H9 (cell line): ENCODE results near the gene DYRK2. TPM values are rescaled to one million over a fixed set of nuclear protein-coding genes. Genes with fewer than 3 reads are reported as not detected.

Experiments
- DNase-seq: peaks from one replicate; pipeline ENCODE4 v3.0.0-alpha.2; 2017
- H2AFZ ChIP-seq: one replicate; pipeline ENCODE4 v1.6.1; 2013; ENCODE audit warnings: mild to moderate bottlenecking, low read length, control low read depth, moderate library complexity
- H2AK5ac ChIP-seq: 2 replicates; pipeline ENCODE4 v1.6.1; 2013; ENCODE audit warnings: low read length, control low read depth, mixed read lengths; ENCODE audit not compliant: insufficient read length
- H2BK120ac ChIP-seq: one replicate; pipeline ENCODE4 v1.6.1; 2013; ENCODE audit warnings: low read depth, mild to moderate bottlenecking, low read length, control low read depth, inconsistent platforms; ENCODE audit not compliant: poor library complexity, severe bottlenecking
- H2BK12ac ChIP-seq: 2 replicates; pipeline ENCODE4 v1.6.1; 2013; ENCODE audit warnings: low read length, control low read depth, mixed read lengths, low read depth; ENCODE audit not compliant: insufficient read length
- H2BK15ac ChIP-seq: 2 replicates; pipeline ENCODE4 v1.6.1; 2013; ENCODE audit warnings: low read depth, low read length, control low read depth
- H2BK20ac ChIP-seq: one replicate; pipeline ENCODE4 v1.6.1; 2013; ENCODE audit warnings: low read depth, mild to moderate bottlenecking, low read length, control low read depth, inconsistent platforms; ENCODE audit not compliant: poor library complexity, severe bottlenecking
- H2BK5ac ChIP-seq: 2 replicates; pipeline ENCODE4 v1.6.1; 2013; ENCODE audit warnings: low read length, control low read depth, mixed read lengths; ENCODE audit not compliant: insufficient read length
- H3K14ac ChIP-seq: 2 replicates; pipeline ENCODE4 v1.6.1; 2013; ENCODE audit warnings: low read length, control low read depth; ENCODE audit not compliant: insufficient read depth
- H3K18ac ChIP-seq: 2 replicates; pipeline ENCODE4 v1.6.1; 2013; ENCODE audit warnings: low read depth, mild to moderate bottlenecking, mixed read lengths, low read length, control low read depth; ENCODE audit not compliant: insufficient read length
- H3K23ac ChIP-seq: 2 replicates; pipeline ENCODE4 v1.6.1; 2013; ENCODE audit warnings: low read length, control low read depth, mixed read lengths, low read depth; ENCODE audit not compliant: insufficient read length
- H3K23me2 ChIP-seq: 2 replicates; pipeline ENCODE4 v1.6.1; 2013; ENCODE audit warnings: low read depth, mild to moderate bottlenecking, mixed read lengths, low read length, control low read depth; ENCODE audit not compliant: insufficient read length, poor library complexity, severe bottlenecking
- H3K27ac ChIP-seq: 2 replicates; pipeline ENCODE4 v1.5.1; 2013; ENCODE audit warnings: low read length, control low read depth, mixed read lengths, low read depth; ENCODE audit not compliant: insufficient read length
- H3K27me3 ChIP-seq: 2 replicates; pipeline ENCODE4 v1.6.1; 2013; ENCODE audit warnings: low read length, control low read depth, inconsistent platforms; ENCODE audit not compliant: insufficient read depth
- H3K4ac ChIP-seq: 2 replicates; pipeline ENCODE4 v1.6.1; 2013; ENCODE audit warnings: low read depth, mild to moderate bottlenecking, control low read depth, inconsistent platforms, low read length, moderate library complexity
- H3K4me1 ChIP-seq: 2 replicates; pipeline ENCODE4 v1.6.1; 2013; ENCODE audit warnings: low read length, control low read depth, inconsistent platforms; ENCODE audit not compliant: insufficient read depth
- H3K4me2 ChIP-seq: 2 replicates; pipeline ENCODE4 v1.6.1; 2013; ENCODE audit warnings: low read length, control low read depth, mixed read lengths; ENCODE audit not compliant: insufficient read length, insufficient read depth
- H3K56ac ChIP-seq: 2 replicates; pipeline ENCODE4 v1.6.1; 2013; ENCODE audit warnings: low read depth, mild to moderate bottlenecking, mixed read lengths, low read length, control low read depth; ENCODE audit not compliant: insufficient read length
- H3K79me1 ChIP-seq: 2 replicates; pipeline ENCODE4 v1.6.1; 2013; ENCODE audit warnings: low read depth, mild to moderate bottlenecking, moderate library complexity, low read length, control low read depth, inconsistent platforms; ENCODE audit not compliant: insufficient read depth, poor library complexity, severe bottlenecking
- H3K79me2 ChIP-seq: 2 replicates; pipeline ENCODE4 v1.6.1; 2013; ENCODE audit warnings: low read length, control low read depth, inconsistent platforms; ENCODE audit not compliant: insufficient read depth
- H3K9ac ChIP-seq: 2 replicates; pipeline ENCODE4 v1.6.1; 2013; ENCODE audit warnings: low read length, control low read depth, mixed read lengths; ENCODE audit not compliant: insufficient read length; ENCODE audit errors: extremely low read depth
- H3K9me3 ChIP-seq: one replicate; pipeline ENCODE4 v1.6.1; 2013; ENCODE audit warnings: low read depth, low read length, inconsistent platforms; ENCODE audit not compliant: control insufficient read depth
- H3T11ph ChIP-seq: one replicate; pipeline ENCODE4 v1.6.1; 2013; ENCODE audit warnings: mild to moderate bottlenecking, low read length, control low read depth, inconsistent platforms
- H4K20me1 ChIP-seq: one replicate; pipeline ENCODE4 v1.6.1; 2013; ENCODE audit not compliant: control insufficient read depth, insufficient read length, insufficient read depth
- H4K5ac ChIP-seq: 2 replicates; pipeline ENCODE4 v1.6.1; 2013; ENCODE audit warnings: low read depth, mild to moderate bottlenecking, mixed read lengths, low read length, control low read depth; ENCODE audit not compliant: insufficient read length
- H4K8ac ChIP-seq: replicated peaks from 2 replicates; pipeline ENCODE4 v1.6.1; 2013; ENCODE audit warnings: low read length, control low read depth, mixed read lengths, low read depth; ENCODE audit not compliant: insufficient read length
- H4K91ac ChIP-seq: 2 replicates; pipeline ENCODE4 v1.6.1; 2013; ENCODE audit warnings: low read depth, mild to moderate bottlenecking, moderate library complexity, mixed read lengths, low read length, control low read depth; ENCODE audit not compliant: insufficient read length
- H3K27ac Mint-ChIP-seq, 3 experiments: 2 replicates in 2 of 3; 3 replicates in 1 of 3; pipeline ENCODE4 v1.8.0; 2020 to 2021; ENCODE audit warnings: mixed read lengths in 3 of 3, mild to moderate bottlenecking in 1 of 3, moderate library complexity in 1 of 3
- H3K27me3 Mint-ChIP-seq: 2 replicates; pipeline ENCODE4 v1.8.0; 2021; ENCODE audit warnings: low read depth, mild to moderate bottlenecking, moderate library complexity, mixed read lengths
- H3K36me3 Mint-ChIP-seq, 3 experiments: 2 replicates in 2 of 3; 3 replicates in 1 of 3; pipeline ENCODE4 v1.8.0; 2020 to 2021; ENCODE audit warnings: low read depth in 3 of 3, mixed read lengths in 3 of 3; ENCODE audit not compliant: insufficient read depth in 1 of 3
- H3K4me1 Mint-ChIP-seq, 2 experiments: 2 replicates each; pipeline ENCODE4 v1.8.0; 2020; ENCODE audit warnings: mixed read lengths in 2 of 2
- H3K4me3 Mint-ChIP-seq, 2 experiments: 2 replicates in 1 of 2; 3 replicates in 1 of 2; pipeline ENCODE4 v1.8.0; 2020 to 2021; ENCODE audit warnings: mild to moderate bottlenecking in 2 of 2, mixed read lengths in 2 of 2, moderate library complexity in 1 of 2
- H3K9me3 Mint-ChIP-seq, 2 experiments: 2 replicates in 1 of 2; 3 replicates in 1 of 2; pipeline ENCODE4 v1.8.0; 2020; ENCODE audit warnings: mild to moderate bottlenecking in 2 of 2, mixed read lengths in 2 of 2, moderate library complexity in 1 of 2
- WGBS: extraction: QIAGEN DNeasy Blood & Tissue Kit; methylation state at CpG from one replicate; pipeline ENCODE4 v1.1.7; 2013; ENCODE audit warnings: missing lambda C conversion rate, low lambda C conversion rate, mixed read lengths; ENCODE audit not compliant: insufficient read length; ENCODE audit errors: extremely low coverage; 5-methylcytosine and 5-hydroxymethylcytosine counted together
- total RNA-seq: library from RNA; stranded (reverse); gene quantifications from 2 replicates; pipeline ENCODE4 v1.2.1, GENCODE V29; 2021
- TF ChIP-seq, protein P1 (sequence below): fragments of 200-600 bp; sonication (generic); conservative IDR thresholded peaks from 3 replicates; pipeline ENCODE4 v1.8.0; 2021; ENCODE audit warnings: antibody characterized with exemption, mild to moderate bottlenecking

Gene DYRK2
- total RNA-seq, 1 experiment from 2014 or later: 40.6 TPM

DNA sequence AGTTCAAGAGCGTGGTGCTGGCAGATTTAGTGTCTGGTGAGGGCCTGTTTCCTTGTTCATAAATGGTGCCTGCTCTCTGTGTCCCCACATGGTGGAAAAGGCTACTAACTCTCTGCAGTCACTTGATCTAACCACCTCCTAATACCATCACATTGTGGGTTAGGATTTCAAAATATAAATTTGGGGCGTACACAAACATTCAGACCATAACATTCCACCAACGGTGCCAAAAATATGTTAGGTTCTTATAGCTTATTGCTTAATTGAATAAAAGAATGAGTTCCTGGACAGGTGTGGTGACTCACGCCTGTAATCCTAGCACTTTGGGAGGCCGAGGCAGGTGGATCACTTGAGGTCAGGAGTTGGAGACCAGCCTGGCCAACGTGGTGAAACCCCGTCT lies 3.4 kb upstream of the DYRK2 start:
- Histone ChIP-seq H4K20me1 (no peaks in the 10 kb centered on the region), H3K27me3 (no peaks in the 10 kb centered on the region), H2BK20ac (no peak overlapping the region), H3K56ac (no peak overlapping the region), H3K23ac (no peak overlapping the region), H3K9me3 (no peaks in the 10 kb centered on the region), H4K8ac (no peak overlapping the region), H3K79me2 (peaks cover 7% of the 10 kb centered on the region; the same call in 1 of the 2 replicates), H2AK5ac (no peak overlapping the region), H3T11ph (no peak overlapping the region), H2BK5ac (no peak overlapping the region), H4K5ac (no peak overlapping the region), H3K4ac (no peak overlapping the region), H3K79me1 (no peaks in the 10 kb centered on the region), H3K4me2 (no peak overlapping the region), H4K91ac (no peak overlapping the region), H2BK15ac (no peak overlapping the region), H2BK12ac (no peak overlapping the region), H3K27ac (no peak overlapping the region), H3K18ac (no peak overlapping the region), H2AFZ (no peak overlapping the region), H3K9ac (no peak overlapping the region), H3K14ac (no peak overlapping the region), H3K23me2 (peaks cover 14% of the 10 kb centered on the region), H3K4me1 (no peaks in the 10 kb centered on the region; the same call in 1 of the 2 replicates), H2BK120ac (no peak overlapping the region)
- DNase-seq: no peak
- Mint-ChIP-seq H3K36me3 (peaks cover 2 to 3% (median 2%) of the 10 kb centered on the region in 3 experiments; a peak in 5 of 7 replicates), H3K4me1 (peaks cover 8 to 12% of the 10 kb centered on the region in 2 experiments), H3K27ac (no peak overlapping the region), H3K4me3 (no peak overlapping the region), H3K27me3 (peaks cover 11% of the 10 kb centered on the region), H3K9me3 (no peaks in the 10 kb centered on the region; a peak in 2 of 5 replicates)
- TF ChIP-seq, protein P1, sequence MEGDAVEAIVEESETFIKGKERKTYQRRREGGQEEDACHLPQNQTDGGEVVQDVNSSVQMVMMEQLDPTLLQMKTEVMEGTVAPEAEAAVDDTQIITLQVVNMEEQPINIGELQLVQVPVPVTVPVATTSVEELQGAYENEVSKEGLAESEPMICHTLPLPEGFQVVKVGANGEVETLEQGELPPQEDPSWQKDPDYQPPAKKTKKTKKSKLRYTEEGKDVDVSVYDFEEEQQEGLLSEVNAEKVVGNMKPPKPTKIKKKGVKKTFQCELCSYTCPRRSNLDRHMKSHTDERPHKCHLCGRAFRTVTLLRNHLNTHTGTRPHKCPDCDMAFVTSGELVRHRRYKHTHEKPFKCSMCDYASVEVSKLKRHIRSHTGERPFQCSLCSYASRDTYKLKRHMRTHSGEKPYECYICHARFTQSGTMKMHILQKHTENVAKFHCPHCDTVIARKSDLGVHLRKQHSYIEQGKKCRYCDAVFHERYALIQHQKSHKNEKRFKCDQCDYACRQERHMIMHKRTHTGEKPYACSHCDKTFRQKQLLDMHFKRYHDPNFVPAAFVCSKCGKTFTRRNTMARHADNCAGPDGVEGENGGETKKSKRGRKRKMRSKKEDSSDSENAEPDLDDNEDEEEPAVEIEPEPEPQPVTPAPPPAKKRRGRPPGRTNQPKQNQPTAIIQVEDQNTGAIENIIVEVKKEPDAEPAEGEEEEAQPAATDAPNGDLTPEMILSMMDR: no peak
- no CpG with 5 or more reads among the region's 7 CpGs for WGBS
